Measurements from ENCODE around the gene PTPRE.

PTPRE gene

DNA sequence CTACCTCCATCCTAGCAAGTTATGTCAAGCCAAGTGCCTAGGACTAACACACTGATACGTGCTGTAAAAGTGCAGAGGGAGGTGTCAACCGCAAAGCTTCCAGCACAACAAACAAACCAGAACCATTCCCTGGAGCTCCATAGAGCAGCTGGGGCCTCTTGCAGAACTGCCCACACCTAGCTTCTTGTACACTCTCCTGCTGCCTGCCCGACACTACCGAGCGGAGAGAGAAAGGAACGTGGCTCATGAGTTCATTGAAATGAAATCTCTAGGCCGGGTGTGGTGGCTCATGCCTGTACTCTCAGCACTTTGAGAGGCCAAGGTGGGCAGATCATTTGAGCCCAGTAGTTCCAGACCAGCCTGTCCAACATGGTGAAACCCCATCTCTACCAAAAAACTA is 145.8 kb downstream of the PTPRE start:
- Histone ChIP-seq H3K27me3 (replicated peaks) (no peaks in the 10 kb centered on the region), H3K36me3 (replicated peaks) (peaks cover 39% of the 10 kb centered on the region), H3K27ac (no peak overlapping the region), H3K4me3 (ENCODE audit: low read depth, low read length) (no peak overlapping the region)
- in situ Hi-C loops (cut with HindIII; ENCODE audit: low pct_ligation_motif_present, low sequenced_read_pairs): no loop called here
- TF ChIP-seq, protein P1, sequence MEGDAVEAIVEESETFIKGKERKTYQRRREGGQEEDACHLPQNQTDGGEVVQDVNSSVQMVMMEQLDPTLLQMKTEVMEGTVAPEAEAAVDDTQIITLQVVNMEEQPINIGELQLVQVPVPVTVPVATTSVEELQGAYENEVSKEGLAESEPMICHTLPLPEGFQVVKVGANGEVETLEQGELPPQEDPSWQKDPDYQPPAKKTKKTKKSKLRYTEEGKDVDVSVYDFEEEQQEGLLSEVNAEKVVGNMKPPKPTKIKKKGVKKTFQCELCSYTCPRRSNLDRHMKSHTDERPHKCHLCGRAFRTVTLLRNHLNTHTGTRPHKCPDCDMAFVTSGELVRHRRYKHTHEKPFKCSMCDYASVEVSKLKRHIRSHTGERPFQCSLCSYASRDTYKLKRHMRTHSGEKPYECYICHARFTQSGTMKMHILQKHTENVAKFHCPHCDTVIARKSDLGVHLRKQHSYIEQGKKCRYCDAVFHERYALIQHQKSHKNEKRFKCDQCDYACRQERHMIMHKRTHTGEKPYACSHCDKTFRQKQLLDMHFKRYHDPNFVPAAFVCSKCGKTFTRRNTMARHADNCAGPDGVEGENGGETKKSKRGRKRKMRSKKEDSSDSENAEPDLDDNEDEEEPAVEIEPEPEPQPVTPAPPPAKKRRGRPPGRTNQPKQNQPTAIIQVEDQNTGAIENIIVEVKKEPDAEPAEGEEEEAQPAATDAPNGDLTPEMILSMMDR (IDR thresholded peaks at IDR 0.05; ENCODE audit: low read depth, low read length, missing control alignments): no peak
- no peak for DNase-seq

DNA sequence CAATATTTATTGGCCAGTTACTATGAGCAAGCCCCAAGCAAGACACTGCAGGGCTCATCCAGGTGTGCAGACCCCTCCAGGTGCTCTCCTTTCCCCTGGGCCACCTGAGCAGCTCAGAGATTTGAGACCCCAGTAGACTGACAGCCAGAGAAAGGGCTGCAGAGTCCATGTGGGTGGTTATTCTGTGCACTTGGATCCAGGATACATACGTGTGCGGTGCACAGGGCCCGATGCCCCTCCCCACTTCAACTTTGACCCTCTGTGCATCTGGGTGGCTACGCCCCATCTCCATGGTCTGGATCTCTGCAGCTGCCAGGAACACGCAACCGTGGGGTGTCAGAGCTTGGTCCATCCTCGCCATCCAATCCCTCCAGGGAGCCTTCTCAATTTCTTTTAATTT is 146.5 kb downstream of the PTPRE start:
- TF ChIP-seq, protein P1 (IDR thresholded peaks at IDR 0.05; ENCODE audit: low read depth, low read length, missing control alignments): no peak
- Histone ChIP-seq H3K27ac (no peak overlapping the region), H3K27me3 (replicated peaks) (no peaks in the 10 kb centered on the region), H3K36me3 (replicated peaks) (peaks cover 39% of the 10 kb centered on the region), H3K4me3 (ENCODE audit: low read depth, low read length) (no peak overlapping the region)
- DNase-seq: no peak
- in situ Hi-C loops (cut with HindIII; ENCODE audit: low pct_ligation_motif_present, low sequenced_read_pairs): no loop called here

DNA sequence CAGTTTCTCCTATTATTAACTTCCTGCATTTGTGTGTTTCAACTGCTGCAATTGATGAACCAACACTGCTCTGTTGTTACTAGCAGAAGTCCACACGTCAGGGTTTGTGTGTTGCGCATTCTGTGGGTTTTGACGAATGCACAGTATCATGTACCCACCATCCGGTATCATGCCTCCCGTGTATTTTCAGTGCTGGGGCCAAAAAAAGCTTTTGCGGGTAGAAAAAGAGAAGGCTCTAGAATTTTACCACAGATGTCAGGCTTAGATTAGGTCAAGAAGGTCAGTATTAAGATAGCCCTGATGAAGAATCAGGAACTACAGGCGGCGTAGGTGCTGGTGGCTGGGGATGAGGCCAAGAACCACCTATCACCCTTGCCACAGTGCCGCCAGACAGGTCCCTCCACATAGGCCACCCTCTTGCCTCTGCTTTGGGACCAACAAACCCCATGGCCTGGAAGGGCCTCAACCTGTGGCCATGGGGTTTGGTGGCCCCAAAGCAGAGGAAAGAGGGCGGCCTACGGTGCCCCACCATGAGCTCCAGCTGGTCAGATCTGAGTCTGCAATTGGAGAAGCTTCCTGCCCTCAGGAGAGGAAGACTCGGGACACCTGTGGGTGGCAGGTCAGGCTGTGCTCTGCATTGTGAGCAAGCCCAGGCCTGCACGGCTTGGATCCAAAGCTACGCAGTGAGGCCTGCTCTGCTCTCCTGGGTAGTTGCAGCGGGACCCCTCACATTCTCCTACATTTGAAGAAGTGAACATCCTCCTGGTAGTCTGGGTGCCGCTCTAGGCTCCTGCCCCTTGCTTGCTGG is 147.5 kb downstream of the PTPRE start:
- in situ Hi-C loops (cut with HindIII; ENCODE audit: low pct_ligation_motif_present, low sequenced_read_pairs): no loop called here
- no peak for DNase-seq
- no peak overlapping the region for H3K4me3 ChIP-seq (ENCODE audit: low read depth, low read length)
- H3K27me3 ChIP-seq (replicated peaks): no peaks in the 10 kb centered on the region
- TF ChIP-seq, protein P1 (IDR thresholded peaks at IDR 0.05; ENCODE audit: low read depth, low read length, missing control alignments): no peak
- peaks cover 40% of the 10 kb centered on the region for H3K36me3 ChIP-seq (replicated peaks)
- no peak overlapping the region for H3K27ac ChIP-seq

DNA sequence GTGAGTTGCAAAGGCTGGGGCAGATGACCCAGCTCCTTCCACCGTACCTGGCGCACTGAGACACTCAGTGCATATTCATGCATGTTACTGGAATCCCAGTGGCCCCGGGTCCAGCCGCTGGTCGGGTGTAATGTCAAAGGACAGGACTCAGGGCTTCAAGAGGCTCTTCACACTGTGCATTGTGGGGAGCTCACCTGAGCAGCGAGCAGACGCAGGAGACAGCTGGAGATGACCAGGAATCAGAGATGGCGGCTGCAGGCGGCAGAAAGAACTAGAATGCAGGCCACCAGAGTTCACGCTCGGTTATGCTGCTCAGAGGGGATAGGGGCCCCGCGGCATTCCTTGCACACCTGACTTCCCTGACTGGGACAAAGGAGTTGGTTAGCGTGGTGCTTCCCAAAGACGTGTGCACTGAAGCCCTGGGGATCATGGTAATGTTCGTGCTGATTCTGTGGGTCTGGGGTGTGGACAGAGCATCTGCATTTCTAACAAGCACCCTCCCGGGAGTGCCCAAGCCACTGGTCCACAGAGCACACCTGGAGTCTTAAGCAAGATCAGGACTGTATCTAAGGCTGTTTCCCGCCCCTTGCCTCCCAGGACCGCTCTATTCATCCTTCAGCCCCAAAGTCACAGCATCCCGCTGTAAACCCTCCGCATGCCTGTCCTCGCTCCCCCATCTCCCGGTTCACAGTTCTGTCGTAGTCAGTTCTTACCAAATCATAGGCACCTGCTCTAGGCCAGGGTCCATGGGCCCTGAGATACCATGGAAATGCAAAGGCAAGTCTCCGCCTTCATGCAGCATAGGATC is 148.4 kb downstream of the PTPRE start:
- H3K4me3 ChIP-seq (ENCODE audit: low read depth, low read length): no peak overlapping the region
- H3K27ac ChIP-seq: no peak overlapping the region
- no peaks in the 10 kb centered on the region for H3K27me3 ChIP-seq (replicated peaks)
- in situ Hi-C loops (cut with HindIII; ENCODE audit: low pct_ligation_motif_present, low sequenced_read_pairs): no loop called here
- TF ChIP-seq, protein P1 (IDR thresholded peaks at IDR 0.05; ENCODE audit: low read depth, low read length, missing control alignments): no peak
- H3K36me3 ChIP-seq (replicated peaks): peaks cover 42% of the 10 kb centered on the region
- no peak for DNase-seq

DNA sequence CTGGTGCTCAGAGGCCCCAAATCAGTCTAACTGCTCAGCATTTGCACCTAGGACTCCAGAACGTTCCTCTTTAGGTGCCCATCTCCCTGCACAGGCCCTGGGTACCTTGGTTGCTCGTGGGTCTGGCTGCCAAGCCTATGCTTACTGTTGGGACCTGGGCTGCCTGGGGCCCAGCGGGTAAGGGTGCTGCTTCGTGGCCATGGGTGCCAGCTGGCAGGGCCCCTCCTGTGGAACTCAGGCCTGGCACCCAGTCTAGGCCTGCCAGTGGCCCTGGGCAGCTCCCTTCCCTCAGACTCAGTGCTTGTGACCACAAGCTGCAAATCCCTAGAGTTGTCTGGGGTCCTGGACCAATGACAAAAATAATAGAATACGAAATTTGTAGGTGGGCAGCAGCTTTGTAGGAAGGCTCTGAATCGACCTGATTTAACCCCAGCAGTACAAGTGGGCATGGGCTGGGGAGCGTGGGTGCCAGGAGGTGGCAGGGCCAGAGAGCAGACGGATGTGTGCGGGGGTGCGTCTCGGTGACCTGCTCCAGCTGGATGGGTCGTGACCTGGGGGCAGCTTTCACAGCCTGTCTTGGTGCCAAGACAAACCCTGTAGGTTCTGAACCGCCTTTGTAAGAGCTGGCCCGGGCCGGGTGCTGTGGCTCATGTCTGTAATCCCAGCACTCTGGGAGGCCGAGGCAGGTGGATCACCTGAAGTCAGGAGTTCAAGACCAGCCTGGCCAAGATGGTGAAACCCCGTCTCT is 149.6 kb downstream of the PTPRE start:
- Histone ChIP-seq H3K27me3 (replicated peaks) (no peaks in the 10 kb centered on the region), H3K36me3 (replicated peaks) (peaks cover 48% of the 10 kb centered on the region), H3K4me3 (ENCODE audit: low read depth, low read length) (no peak overlapping the region), H3K27ac (no peak overlapping the region)
- DNase-seq: no peak
- TF ChIP-seq, protein P1 (IDR thresholded peaks at IDR 0.05; ENCODE audit: low read depth, low read length, missing control alignments): no peak
- in situ Hi-C loops (cut with HindIII; ENCODE audit: low pct_ligation_motif_present, low sequenced_read_pairs): no loop called here

Data from brain microvascular endothelial cell (primary cell).